Fibroblast of lung (primary cell): ENCODE results near the gene VAPB.

ENCODE experiments used
- EZH2 ChIP-seq: IDR thresholded peaks from 2 replicates; pipeline ENCODE4 v1.5.1; 2012; ENCODE audit warnings: low read length, control low read depth, mild to moderate bottlenecking; ENCODE audit errors: missing control alignments
- TF ChIP-seq, protein P1 (sequence below), 2 donors: IDR thresholded peaks in 1 of 2; conservative IDR thresholded peaks in 1 of 2; 1 replicate in 1 of 2; 2 replicates in 1 of 2; pipeline ENCODE4 v1.5.1; 2011 to 2012; ENCODE audit warnings: low read length in 2 of 2, control low read depth in 1 of 2, inconsistent platforms in 1 of 2, low read depth in 1 of 2, mild to moderate bottlenecking in 1 of 2

DNA sequence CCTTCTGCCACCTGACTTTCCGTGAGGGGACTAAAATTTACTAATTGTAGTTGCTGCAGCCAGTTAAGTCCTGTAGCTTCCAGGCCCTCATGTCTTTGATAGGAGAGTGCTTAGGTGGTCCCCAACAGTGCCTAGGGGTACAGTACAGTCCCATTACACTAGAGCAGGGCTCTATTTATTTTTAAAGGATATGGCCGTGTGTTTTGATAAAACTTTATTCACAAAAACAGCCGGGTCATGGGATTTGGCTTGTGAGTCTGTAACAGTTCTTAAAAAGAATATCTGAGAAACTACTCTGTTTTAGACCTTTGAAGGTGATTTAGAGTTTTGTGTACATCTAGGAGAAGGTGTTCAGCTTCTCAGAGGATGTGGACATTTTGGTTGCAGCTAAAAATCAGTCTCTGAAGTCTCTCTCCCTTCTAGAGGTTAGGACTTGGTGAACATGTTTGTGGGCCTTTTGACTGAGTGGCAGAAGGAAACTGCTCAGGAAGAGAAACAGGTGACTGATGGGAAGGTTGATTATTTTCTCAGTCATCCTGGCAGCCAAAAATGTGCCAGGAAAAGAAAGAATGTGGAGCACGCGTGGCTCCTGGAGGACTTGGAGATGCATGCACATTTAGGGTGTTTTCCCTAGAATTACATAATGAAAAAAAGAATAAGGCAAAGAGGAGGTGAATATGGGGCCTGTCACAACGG is 57.4 kb downstream of the VAPB start:
- TF ChIP-seq, protein P1, sequence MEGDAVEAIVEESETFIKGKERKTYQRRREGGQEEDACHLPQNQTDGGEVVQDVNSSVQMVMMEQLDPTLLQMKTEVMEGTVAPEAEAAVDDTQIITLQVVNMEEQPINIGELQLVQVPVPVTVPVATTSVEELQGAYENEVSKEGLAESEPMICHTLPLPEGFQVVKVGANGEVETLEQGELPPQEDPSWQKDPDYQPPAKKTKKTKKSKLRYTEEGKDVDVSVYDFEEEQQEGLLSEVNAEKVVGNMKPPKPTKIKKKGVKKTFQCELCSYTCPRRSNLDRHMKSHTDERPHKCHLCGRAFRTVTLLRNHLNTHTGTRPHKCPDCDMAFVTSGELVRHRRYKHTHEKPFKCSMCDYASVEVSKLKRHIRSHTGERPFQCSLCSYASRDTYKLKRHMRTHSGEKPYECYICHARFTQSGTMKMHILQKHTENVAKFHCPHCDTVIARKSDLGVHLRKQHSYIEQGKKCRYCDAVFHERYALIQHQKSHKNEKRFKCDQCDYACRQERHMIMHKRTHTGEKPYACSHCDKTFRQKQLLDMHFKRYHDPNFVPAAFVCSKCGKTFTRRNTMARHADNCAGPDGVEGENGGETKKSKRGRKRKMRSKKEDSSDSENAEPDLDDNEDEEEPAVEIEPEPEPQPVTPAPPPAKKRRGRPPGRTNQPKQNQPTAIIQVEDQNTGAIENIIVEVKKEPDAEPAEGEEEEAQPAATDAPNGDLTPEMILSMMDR (conservative IDR thresholded peaks at IDR 0.05 in 1 of 2, IDR thresholded peaks at IDR 0.05 in 1 of 2; ENCODE audit: low read depth in 1 of 2, low read length in 2 of 2): no peak
- no peak for TF ChIP-seq EZH2
